Liver (tissue), 9 donors: ENCODE data around the gene SLC7A14. TPM values are rescaled to one million over a fixed set of nuclear protein-coding genes. Genes with fewer than 3 reads are reported as not detected.

Source experiments
- DNase-seq: peaks from one replicate; pipeline ENCODE4 v3.0.0-alpha.2; 2017; ENCODE audit warnings: low spot score
- H3K27ac ChIP-seq, 2 donors: one replicate each; pipeline ENCODE4 v1.7.0; 2013; ENCODE audit warnings: inconsistent platforms in 2 of 2, low read length in 2 of 2, control low read depth in 1 of 2, low read depth in 1 of 2, mild to moderate bottlenecking in 1 of 2
- H3K27me3 ChIP-seq, 4 donors: one replicate each; pipeline versions ENCODE4 v1.6.1 to v1.7.0; 2013; ENCODE audit warnings: low read length in 3 of 4, inconsistent platforms in 1 of 4, mild to moderate bottlenecking in 1 of 4, moderate library complexity in 1 of 4; ENCODE audit not compliant: control insufficient read depth in 4 of 4, insufficient read depth in 4 of 4
- H3K36me3 ChIP-seq, 4 donors: one replicate each; pipeline versions ENCODE4 v1.6.1 to v1.7.0; 2013; ENCODE audit warnings: low read length in 3 of 4, mild to moderate bottlenecking in 3 of 4, low read depth in 1 of 4, moderate library complexity in 1 of 4; ENCODE audit not compliant: control insufficient read depth in 4 of 4, insufficient read depth in 3 of 4
- H3K4me1 ChIP-seq, 4 donors: one replicate each; pipeline versions ENCODE4 v1.6.1 to v1.7.0; 2013; ENCODE audit warnings: low read length in 3 of 4, mild to moderate bottlenecking in 3 of 4, moderate library complexity in 1 of 4; ENCODE audit not compliant: control insufficient read depth in 4 of 4, insufficient read depth in 4 of 4
- H3K4me3 ChIP-seq, 3 donors: one replicate each; pipeline versions ENCODE4 v1.6.1 to v1.7.0; 2013; ENCODE audit warnings: low read length in 3 of 3, control low read depth in 1 of 3, low read depth in 1 of 3, mild to moderate bottlenecking in 1 of 3
- H3K9ac ChIP-seq, 2 donors: one replicate each; pipeline ENCODE4 v1.7.0; 2013; ENCODE audit warnings: low read length in 2 of 2, mild to moderate bottlenecking in 2 of 2, moderate library complexity in 2 of 2, control low read depth in 1 of 2, low read depth in 1 of 2
- H3K9me3 ChIP-seq, 4 donors: one replicate each; pipeline versions ENCODE4 v1.6.1 to v1.7.0; 2013; ENCODE audit warnings: low read length in 3 of 4; ENCODE audit not compliant: control insufficient read depth in 4 of 4
- ATF3 ChIP-seq: IDR thresholded peaks from 2 replicates; pipeline ENCODE4 v1.6.1; 2016; ENCODE audit warnings: antibody characterized with exemption
- CTCF ChIP-seq: fragments of 150-350 bp; IDR thresholded peaks from 2 replicates; pipeline ENCODE4 v1.5.1; 2017; ENCODE audit warnings: improper control_type of control experiment, low read depth, low read length; ENCODE audit not compliant: missing input control
- EGR1 ChIP-seq, 2 donors: IDR thresholded peaks; 2 replicates each; pipeline ENCODE4 v1.6.1; 2016 to 2018; ENCODE audit warnings: antibody characterized with exemption in 2 of 2, low read depth in 2 of 2
- FOXA1 ChIP-seq: IDR thresholded peaks from 2 replicates; pipeline ENCODE4 v1.6.1; 2016; ENCODE audit warnings: antibody characterized with exemption
- FOXA2 ChIP-seq: IDR thresholded peaks from 2 replicates; pipeline ENCODE4 v1.6.1; 2016; ENCODE audit warnings: antibody characterized with exemption
- GABPA ChIP-seq, 2 donors: IDR thresholded peaks in 1 of 2; conservative IDR thresholded peaks in 1 of 2; 2 replicates each; pipeline ENCODE4 v1.6.1; 2016; ENCODE audit warnings: antibody characterized with exemption in 2 of 2, mild to moderate bottlenecking in 1 of 2, moderate library complexity in 1 of 2
- HNF4A ChIP-seq, 2 donors: conservative IDR thresholded peaks; 2 replicates each; pipeline ENCODE4 v1.6.1; 2016; ENCODE audit warnings: antibody characterized with exemption in 2 of 2, mild to moderate bottlenecking in 2 of 2
- HNF4G ChIP-seq: IDR thresholded peaks from 2 replicates; pipeline ENCODE4 v1.6.1; 2016; ENCODE audit warnings: antibody characterized with exemption
- JUND ChIP-seq, 2 donors: IDR thresholded peaks; 2 replicates each; pipeline ENCODE4 v1.6.1; 2016; ENCODE audit warnings: antibody characterized with exemption in 2 of 2
- MAX ChIP-seq: IDR thresholded peaks from 2 replicates; pipeline ENCODE4 v1.6.1; 2016; ENCODE audit warnings: antibody characterized with exemption
- NR2F2 ChIP-seq: IDR thresholded peaks from 2 replicates; pipeline ENCODE4 v1.6.1; 2016; ENCODE audit warnings: antibody characterized with exemption
- RAD21 ChIP-seq, 2 donors: IDR thresholded peaks; 2 replicates each; pipeline ENCODE4 v1.6.1; 2016; ENCODE audit warnings: antibody characterized with exemption in 2 of 2, mild to moderate bottlenecking in 2 of 2
- REST ChIP-seq: IDR thresholded peaks from 2 replicates; pipeline ENCODE4 v1.6.1; 2016; ENCODE audit warnings: antibody characterized with exemption, mild to moderate bottlenecking
- RXRA ChIP-seq, 2 donors: IDR thresholded peaks; 2 replicates each; pipeline ENCODE4 v1.6.1; 2017 to 2018; ENCODE audit warnings: antibody characterized with exemption in 2 of 2, mild to moderate bottlenecking in 1 of 2
- SP1 ChIP-seq: IDR thresholded peaks from 2 replicates; pipeline ENCODE4 v1.6.1; 2018; ENCODE audit warnings: antibody characterized with exemption, mild to moderate bottlenecking
- TAF1 ChIP-seq: conservative IDR thresholded peaks from 2 replicates; pipeline ENCODE4 v1.6.1; 2016; ENCODE audit warnings: antibody characterized with exemption, mild to moderate bottlenecking
- YY1 ChIP-seq: IDR thresholded peaks from 2 replicates; pipeline ENCODE4 v1.6.1; 2016; ENCODE audit warnings: antibody characterized with exemption, mild to moderate bottlenecking
- ZBTB33 ChIP-seq: IDR thresholded peaks from 2 replicates; pipeline ENCODE4 v1.6.1; 2016; ENCODE audit warnings: antibody characterized with exemption
- WGBS: extraction: QIAGEN DNeasy Blood & Tissue Kit; methylation state at CpG from one replicate; pipeline ENCODE4 v1.1.7; 2013; 5-methylcytosine and 5-hydroxymethylcytosine counted together
- polyA plus RNA-seq, 2 donors: library from polyadenylated mRNA; stranded (reverse) in 1 of 2; unstranded in 1 of 2; fragments of 200-250 nt in 1 of 2; fragments of >200 nt in 1 of 2; fragmentation: Nextera tagmentation in 1 of 2; extraction: Ambion mirVana in 1 of 2; gene quantifications; one replicate each; pipeline versions ENCODE4 v1.2.1 to v1.2.3, GENCODE V29; 2013 to 2015
- total RNA-seq, 2 donors: library from RNA; depleted of rRNA; stranded (reverse); fragments of >200 nt; gene quantifications; one replicate each; pipeline ENCODE4 v1.2.3, GENCODE V29; 2014
- donor health status: healthy.
- donor health status: healthy.
- donor health status: healthy.
- donor health status: healthy.
- donor health status: healthy.

SLC7A14 gene
- total and polyA plus RNA-seq, 4 donors, result under 0.01 to 0.01 (median under 0.01) TPM; not detected in 1

GRCh38 chr3:170437696-170438407 is 148.0 kb downstream of the SLC7A14 start:
- Histone ChIP-seq H3K9ac (no peak overlapping the region), H3K4me3 (no peak overlapping the region), H3K27ac (no peak overlapping the region), H3K4me1 (no peaks in the 10 kb centered on the region), H3K9me3 (no peaks in the 10 kb centered on the region), H3K36me3 (no peaks in the 10 kb centered on the region), H3K27me3 (no peaks in the 10 kb centered on the region)
- WGBS, result 84% methylated on average over 10 of the region's 10 CpGs
- TF ChIP-seq NR2F2, result no peak
- no peak for TF ChIP-seq ATF3
- DNase-seq, result no peak

- Histone ChIP-seq H3K9ac (no peak overlapping the region), H3K36me3 (no peaks in the 10 kb centered on the region), H3K4me1 (no peaks in the 10 kb centered on the region), H3K27me3 (no peaks in the 10 kb centered on the region), H3K27ac (no peak overlapping the region), H3K9me3 (no peaks in the 10 kb centered on the region), H3K4me3 (no peak overlapping the region)
- WGBS, result 91% methylated on average over 4 of the region's 4 CpGs
- DNase-seq, result no peak
- no peak for TF ChIP-seq RXRA (IDR thresholded peaks at IDR 0.05)
- no peak for TF ChIP-seq SP1
- TF ChIP-seq HNF4G, result no peak
- TF ChIP-seq JUND (IDR thresholded peaks at IDR 0.05), result no peak
- no peak for TF ChIP-seq MAX
- no peak for TF ChIP-seq HNF4A (conservative IDR thresholded peaks at IDR 0.05)
- TF ChIP-seq NR2F2, result no peak
These were observed 148.7 kb downstream of the SLC7A14 start for GRCh38 chr3:170437176-170437575.

- TF ChIP-seq EGR1 (IDR thresholded peaks at IDR 0.05; ENCODE audit: low read depth in 2 of 2) (no peak), YY1 (no peak), FOXA2 (no peak), ZBTB33 (no peak), GABPA (IDR thresholded peaks at IDR 0.05 in 1 of 2, conservative IDR thresholded peaks at IDR 0.05 in 1 of 2) (no peak), TAF1 (no peak), MAX (no peak), NR2F2 (no peak), JUND (IDR thresholded peaks at IDR 0.05) (no peak), HNF4G (no peak), HNF4A (conservative IDR thresholded peaks at IDR 0.05) (no peak), RAD21 (IDR thresholded peaks at IDR 0.05) (no peak), CTCF (no peak), ATF3 (no peak), FOXA1 (no peak), RXRA (IDR thresholded peaks at IDR 0.05) (no peak), REST (no peak), SP1 (no peak)
- WGBS, result 93% methylated on average over 2 of the region's 2 CpGs
- H3K9me3 ChIP-seq, result no peaks in the 10 kb centered on the region
- H3K36me3 ChIP-seq, result no peaks in the 10 kb centered on the region
- H3K27ac ChIP-seq, result no peak overlapping the region
- no peak overlapping the region for H3K4me3 ChIP-seq
- H3K9ac ChIP-seq, result no peak overlapping the region
- no peaks in the 10 kb centered on the region for H3K27me3 ChIP-seq
- H3K4me1 ChIP-seq, result no peaks in the 10 kb centered on the region
- DNase-seq, result no peak
These were observed 149.2 kb downstream of the SLC7A14 start for GRCh38 chr3:170436697-170437096.
